ENCODE data around the gene EML3. TPM values are rescaled to one million over a fixed set of nuclear protein-coding genes. Genes with fewer than 3 reads are reported as not detected.
"Not testable (repeated sequence)": the region's sequence is repeated elsewhere in the genome, so short reads cannot be mapped to it uniquely, and the experiment has no call there.

Gene EML3
- total and polyA plus RNA-seq, 12 donors, result 9.7 to 198 (median 36.3) TPM

GRCh38 chr11:62588966-62589637 is 23.5 kb downstream of the EML3 start:
- Histone ChIP-seq H3K36me3 (replicated peaks in 1 of 2) (peaks cover 0 to 48% of the 10 kb centered on the region in 2 donors), H3K4me1 (replicated peaks in 1 of 2) (peaks cover 9 to 26% of the 10 kb centered on the region in 2 donors), H3K4me3 (no peak overlapping the region), H3K27me3 (no peaks in the 10 kb centered on the region), H3K9me3 (replicated peaks in 1 of 3) (no peaks in the 10 kb centered on the region), H3K27ac (no peak overlapping the region)
- peak in 1 of 7 donors; percentile 19 for DNase-seq
- 68 to 74% (median 69%) methylated on average over 18 of the region's 18 CpGs for WGBS, 4 donors
- no peak for TF ChIP-seq CTCF (IDR thresholded peaks at IDR 0.05)
- no peak for TF ChIP-seq POLR2A (IDR thresholded peaks at IDR 0.05)
- intact Hi-C loops (cut with DNase I), result no loop called here

- intact Hi-C loops (cut with DNase I); H3K27ac ChIP-seq; H3K9me3 ChIP-seq (replicated peaks in 1 of 3); H3K4me3 ChIP-seq; DNase-seq; H3K27me3 ChIP-seq: not testable (repeated sequence)
- Histone ChIP-seq H3K36me3 (replicated peaks in 1 of 2) (peaks cover 0 to 57% of the 10 kb centered on the region in 2 donors), H3K4me1 (replicated peaks in 1 of 2) (peaks cover 0 to 12% of the 10 kb centered on the region in 2 donors)
- WGBS, 4 donors, result 90 to 96% (median 95%) methylated on average over 6 to 7 of the region's 7 CpGs
Measured at GRCh38 chr11:62585356-62585755, 27.2 kb downstream of the EML3 start.

- H3K4me3 ChIP-seq; intact Hi-C loops (cut with DNase I); H3K4me1 ChIP-seq (replicated peaks in 1 of 2); H3K9me3 ChIP-seq (replicated peaks in 1 of 3); H3K27ac ChIP-seq; H3K27me3 ChIP-seq; DNase-seq: not testable (repeated sequence)
- WGBS, 4 donors, result 97 to 100% (median 98%) methylated on average over 4 of the region's 4 CpGs
- peaks cover 0 to 66% of the 10 kb centered on the region in 2 donors for H3K36me3 ChIP-seq (replicated peaks in 1 of 2)
Measured at GRCh38 chr11:62581735-62582134, 30.8 kb downstream of the EML3 start.

GRCh38 chr11:62580959-62581715 is 31.4 kb downstream of the EML3 start:
- peaks cover 0 to 68% of the 10 kb centered on the region in 2 donors for H3K36me3 ChIP-seq (replicated peaks in 1 of 2)
- no peak for TF ChIP-seq CTCF (IDR thresholded peaks at IDR 0.05)
- TF ChIP-seq POLR2A (IDR thresholded peaks at IDR 0.05), result no peak
- 87 to 89% (median 88%) methylated on average over 18 of the region's 18 CpGs for WGBS, 4 donors
- H3K27ac ChIP-seq, result peak overlapping the region in 1 of 5 donors; percentile 2
- no peak overlapping the region for H3K4me3 ChIP-seq
- no peaks in the 10 kb centered on the region for H3K9me3 ChIP-seq (replicated peaks in 1 of 3)
- no peak for DNase-seq
- no peaks in the 10 kb centered on the region for H3K27me3 ChIP-seq
- peaks cover 0 to 7% of the 10 kb centered on the region in 2 donors for H3K4me1 ChIP-seq (replicated peaks in 1 of 2)
- intact Hi-C loops (cut with DNase I), result no loop called here

GRCh38 chr11:62579252-62579651 is 33.3 kb downstream of the EML3 start:
- Histone ChIP-seq H3K27ac (no peak overlapping the region), H3K4me3 (no peak overlapping the region), H3K9me3 (replicated peaks in 1 of 3) (no peaks in the 10 kb centered on the region), H3K27me3 (no peaks in the 10 kb centered on the region), H3K36me3 (replicated peaks in 1 of 2) (peaks cover 0 to 52% of the 10 kb centered on the region in 2 donors), H3K4me1 (replicated peaks in 1 of 2) (peaks cover 6 to 24% of the 10 kb centered on the region in 2 donors)
- TF ChIP-seq CTCF (IDR thresholded peaks at IDR 0.05) (no peak), POLR2A (IDR thresholded peaks at IDR 0.05) (no peak)
- DNase-seq, result no peak
- WGBS, 4 donors, result 83 to 93% (median 89%) methylated on average over 2 of the region's 2 CpGs
- intact Hi-C loops (cut with DNase I), result no loop called here
